Activated naive CD8-positive, alpha-beta T cell (primary cell): Measurements from ENCODE around the gene KDM4B.

Source experiments
- H3K27ac Mint-ChIP-seq: one replicate; pipeline ENCODE4 v1.8.0; 2021; ENCODE audit warnings: mixed read lengths
- H3K27me3 Mint-ChIP-seq: one replicate; pipeline ENCODE4 v1.8.0; 2021; ENCODE audit warnings: mixed read lengths
- H3K36me3 Mint-ChIP-seq: one replicate; pipeline ENCODE4 v1.8.0; 2021; ENCODE audit warnings: mixed read lengths
- H3K4me1 Mint-ChIP-seq: one replicate; pipeline ENCODE4 v1.8.0; 2021; ENCODE audit warnings: low read depth, mixed read lengths
- H3K4me3 Mint-ChIP-seq: one replicate; pipeline ENCODE4 v1.8.0; 2021; ENCODE audit warnings: mild to moderate bottlenecking, mixed read lengths
- H3K9me3 Mint-ChIP-seq: one replicate; pipeline ENCODE4 v1.8.0; 2021; ENCODE audit warnings: low read depth, mixed read lengths

KDM4B gene

DNA sequence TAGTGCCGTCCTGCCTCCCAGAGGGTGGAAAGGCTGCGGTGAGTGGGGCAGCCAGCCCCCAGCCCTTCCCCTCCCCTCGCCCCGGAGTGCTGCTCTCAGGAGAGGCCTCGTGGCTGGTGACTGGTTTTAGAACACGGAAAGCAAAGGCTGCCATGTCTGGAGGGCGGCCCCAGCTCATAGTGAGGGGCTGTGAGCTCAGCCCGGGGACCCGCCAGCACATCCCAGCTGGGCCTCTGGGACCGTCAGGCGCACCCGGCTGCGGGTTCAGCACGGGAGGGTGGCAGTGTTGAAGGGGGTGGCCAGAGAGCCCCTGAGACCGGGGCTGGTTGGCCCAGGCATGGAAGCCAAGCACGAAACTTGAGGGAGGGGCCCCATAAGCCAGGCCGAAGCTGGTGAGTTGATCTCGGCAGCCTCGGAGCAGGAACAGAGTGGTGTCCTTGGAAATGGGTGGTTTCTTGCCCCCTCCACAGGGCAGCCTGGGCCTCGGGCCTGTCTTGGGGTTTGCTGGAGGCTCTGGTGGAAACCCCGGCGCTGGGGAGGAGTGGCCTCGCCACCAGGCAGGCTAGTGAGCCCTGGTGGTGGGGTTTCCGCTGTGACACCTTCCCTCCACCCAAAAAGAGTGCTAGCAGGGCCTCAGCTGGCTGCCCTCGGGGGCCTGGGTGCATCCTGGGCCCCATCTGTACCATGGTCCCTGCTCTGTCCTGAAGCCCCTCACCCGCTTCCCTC is 157.7 kb downstream of the KDM4B start:
- Mint-ChIP-seq H3K9me3 (no peaks in the 10 kb centered on the region), H3K4me3 (no peak overlapping the region), H3K36me3 (peaks cover 4% of the 10 kb centered on the region), H3K4me1 (peaks cover 35% of the 10 kb centered on the region), H3K27ac (no peak overlapping the region), H3K27me3 (no peaks in the 10 kb centered on the region)

GRCh38 chr19:5127717-5128116 is 158.8 kb downstream of the KDM4B start:
- peaks cover 32% of the 10 kb centered on the region for H3K4me1 Mint-ChIP-seq
- H3K27me3 Mint-ChIP-seq: no peaks in the 10 kb centered on the region
- H3K4me3 Mint-ChIP-seq: no peak overlapping the region
- H3K27ac Mint-ChIP-seq: no peak overlapping the region
- no peaks in the 10 kb centered on the region for H3K9me3 Mint-ChIP-seq
- H3K36me3 Mint-ChIP-seq: peaks cover 2% of the 10 kb centered on the region

GRCh38 chr19:5128251-5128935 is 159.5 kb downstream of the KDM4B start:
- H3K36me3 Mint-ChIP-seq: peaks cover 2% of the 10 kb centered on the region
- H3K27ac Mint-ChIP-seq: no peak overlapping the region
- no peak overlapping the region for H3K4me3 Mint-ChIP-seq
- H3K9me3 Mint-ChIP-seq: no peaks in the 10 kb centered on the region
- peaks cover 32% of the 10 kb centered on the region for H3K4me1 Mint-ChIP-seq
- H3K27me3 Mint-ChIP-seq: no peaks in the 10 kb centered on the region

DNA sequence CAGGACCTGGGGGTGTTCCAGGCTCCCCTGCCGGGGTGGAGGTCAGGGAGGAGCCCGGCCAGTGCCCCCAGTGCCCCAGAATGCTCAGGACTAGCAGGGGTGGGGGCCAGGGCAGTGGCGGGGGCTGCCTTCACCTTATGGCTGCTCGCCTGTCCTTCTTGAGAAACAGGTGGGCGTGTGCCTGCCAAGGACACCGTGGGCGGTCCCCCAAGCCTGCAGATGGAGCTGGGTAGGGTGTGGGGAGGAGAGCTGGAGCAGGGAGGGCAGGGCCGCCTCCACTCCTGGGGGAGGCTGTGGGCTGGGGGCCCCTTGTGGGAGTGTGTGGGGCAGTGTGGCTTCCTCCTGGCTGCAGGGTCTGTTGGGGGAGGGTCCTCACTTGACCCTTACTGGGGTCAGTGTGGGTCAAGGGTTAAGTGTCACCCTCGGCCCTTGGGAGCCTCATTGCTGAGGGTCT is 160.1 kb downstream of the KDM4B start:
- Mint-ChIP-seq H3K4me3 (no peak overlapping the region), H3K36me3 (peaks cover 2% of the 10 kb centered on the region), H3K4me1 (peaks cover 30% of the 10 kb centered on the region), H3K9me3 (no peaks in the 10 kb centered on the region), H3K27me3 (no peaks in the 10 kb centered on the region), H3K27ac (no peak overlapping the region)

DNA sequence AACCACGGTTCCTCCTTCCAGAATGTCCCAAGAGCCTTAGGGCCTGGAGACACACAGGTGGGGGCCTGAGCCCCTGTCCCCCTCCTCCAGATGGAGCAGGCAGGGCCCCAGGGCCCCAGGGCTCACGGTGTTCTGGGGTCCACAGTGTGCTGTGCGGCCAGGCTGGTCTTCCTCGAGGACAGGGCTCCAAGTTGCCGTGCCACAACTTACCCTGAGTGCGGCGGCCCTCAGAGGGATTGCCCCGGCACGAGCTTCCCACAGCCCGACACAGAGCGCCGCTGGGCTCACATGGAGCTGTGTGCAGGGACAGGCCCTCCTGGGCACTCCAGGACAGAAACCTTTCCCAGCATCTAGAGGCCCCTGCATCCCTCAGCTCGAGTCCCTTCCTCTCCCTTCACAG is 160.8 kb downstream of the KDM4B start:
- H3K36me3 Mint-ChIP-seq: peaks cover 2% of the 10 kb centered on the region
- H3K27me3 Mint-ChIP-seq: no peaks in the 10 kb centered on the region
- H3K4me3 Mint-ChIP-seq: peak overlapping the region; percentile 79
- H3K27ac Mint-ChIP-seq: peak overlapping the region; percentile 95
- H3K9me3 Mint-ChIP-seq: no peaks in the 10 kb centered on the region
- H3K4me1 Mint-ChIP-seq: peaks cover 30% of the 10 kb centered on the region

- peaks cover 2% of the 10 kb centered on the region for H3K36me3 Mint-ChIP-seq
- no peaks in the 10 kb centered on the region for H3K9me3 Mint-ChIP-seq
- peaks cover 24% of the 10 kb centered on the region for H3K4me1 Mint-ChIP-seq
- H3K27ac Mint-ChIP-seq: peak overlapping the region; percentile 95
- no peaks in the 10 kb centered on the region for H3K27me3 Mint-ChIP-seq
- H3K4me3 Mint-ChIP-seq: peak overlapping the region; percentile 79
Measured at GRCh38 chr19:5130371-5131030, 161.6 kb downstream of the KDM4B start.

- H3K4me1 Mint-ChIP-seq: peaks cover 20% of the 10 kb centered on the region
- peak overlapping the region; percentile 79 for H3K4me3 Mint-ChIP-seq
- peak overlapping the region; percentile 95 for H3K27ac Mint-ChIP-seq
- H3K9me3 Mint-ChIP-seq: no peaks in the 10 kb centered on the region
- peaks cover 2% of the 10 kb centered on the region for H3K36me3 Mint-ChIP-seq
- no peaks in the 10 kb centered on the region for H3K27me3 Mint-ChIP-seq
Measured at GRCh38 chr19:5131031-5131505, 162.2 kb downstream of the KDM4B start.

DNA sequence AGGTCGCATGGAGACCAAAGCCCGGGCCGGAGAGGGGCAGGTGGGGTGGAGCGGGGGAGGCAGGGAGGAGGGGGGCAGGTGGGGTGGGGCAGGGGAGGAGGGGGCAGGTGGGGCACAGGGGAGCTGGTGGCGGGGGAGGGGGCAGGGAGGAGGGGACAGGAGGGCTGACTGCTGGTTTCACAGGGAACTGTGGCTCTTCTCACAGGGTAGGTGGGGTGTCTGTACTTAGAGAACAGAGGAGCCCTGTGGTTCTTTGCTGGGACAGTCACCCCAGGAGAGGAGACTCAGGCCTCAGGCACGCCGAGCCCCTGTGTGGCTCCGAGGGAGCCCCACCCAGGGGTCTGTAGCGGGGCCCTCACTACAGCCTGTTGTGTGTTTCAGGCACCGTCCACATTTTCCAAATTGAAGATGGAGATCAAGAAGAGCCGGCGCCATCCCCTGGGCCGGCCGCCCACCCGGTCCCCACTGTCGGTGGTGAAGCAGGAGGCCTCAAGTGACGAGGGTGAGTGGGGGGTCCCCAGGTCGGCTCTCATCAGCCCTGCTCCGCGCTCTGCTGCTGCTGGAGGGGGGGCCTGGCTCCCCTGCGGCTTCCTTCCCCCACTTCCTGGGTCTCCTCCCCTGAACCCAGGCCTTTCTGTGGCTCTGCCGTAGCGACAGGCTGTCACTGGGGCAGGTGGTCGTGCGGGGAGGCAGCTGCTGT is 162.7 kb downstream of the KDM4B start:
- Mint-ChIP-seq H3K27me3 (no peaks in the 10 kb centered on the region), H3K4me3 (peak overlapping the region; percentile 82), H3K27ac (peak overlapping the region; percentile 87), H3K36me3 (peaks cover 2% of the 10 kb centered on the region), H3K9me3 (no peaks in the 10 kb centered on the region), H3K4me1 (peaks cover 20% of the 10 kb centered on the region)

GRCh38 chr19:5132206-5132560 is 163.3 kb downstream of the KDM4B start:
- Mint-ChIP-seq H3K36me3 (peaks cover 2% of the 10 kb centered on the region), H3K27me3 (no peaks in the 10 kb centered on the region), H3K9me3 (no peaks in the 10 kb centered on the region), H3K27ac (peak overlapping the region; percentile 46), H3K4me3 (peak overlapping the region; percentile 70), H3K4me1 (peaks cover 20% of the 10 kb centered on the region)

DNA sequence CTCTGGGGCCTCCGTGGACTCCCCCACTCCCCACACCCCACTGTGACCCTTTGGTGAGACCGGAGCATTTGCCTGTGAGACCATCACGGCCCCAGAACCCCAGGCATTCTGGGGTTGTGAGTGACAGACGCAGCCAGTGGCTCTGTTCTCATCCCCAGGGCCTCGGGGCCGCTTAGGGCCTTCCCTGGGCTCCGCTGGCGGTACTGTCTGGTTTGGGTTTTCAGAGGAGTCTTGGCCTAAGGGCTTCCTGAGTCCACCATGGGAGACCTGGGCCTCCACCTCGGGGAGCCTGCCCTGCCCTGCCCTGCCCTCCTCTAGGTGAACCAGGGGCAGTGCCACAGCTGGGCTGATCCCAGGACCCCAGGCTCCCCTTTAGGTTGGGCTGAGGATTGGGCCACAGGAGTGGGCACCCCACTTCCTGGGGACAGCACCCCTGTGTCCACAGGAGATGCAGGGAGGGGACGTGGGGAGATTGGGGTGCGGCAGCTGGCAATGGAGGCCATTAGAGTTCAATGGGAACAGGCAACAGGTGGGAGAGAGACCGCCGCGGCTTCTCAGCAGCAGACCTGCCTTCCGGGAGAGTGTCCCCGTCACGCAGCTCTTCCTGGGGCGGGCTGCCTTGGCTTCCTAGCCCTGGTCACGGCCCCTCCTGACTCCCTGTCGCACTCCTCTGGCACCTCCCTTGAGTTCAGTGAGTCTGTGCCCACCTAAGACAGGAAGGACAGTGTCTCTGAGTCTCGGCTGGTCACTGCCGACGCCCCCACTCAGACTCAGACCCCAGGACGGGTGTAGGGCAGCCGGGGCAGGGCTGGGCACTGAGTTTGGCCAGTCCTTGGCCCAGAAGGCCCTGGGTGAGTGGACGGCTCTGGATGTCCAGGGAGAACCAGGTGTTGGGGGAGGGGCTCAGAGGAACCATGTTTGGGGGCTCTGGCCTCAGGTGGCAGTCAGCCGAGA is 164.1 kb downstream of the KDM4B start:
- Mint-ChIP-seq H3K4me1 (peaks cover 24% of the 10 kb centered on the region), H3K27ac (no peak overlapping the region), H3K4me3 (no peak overlapping the region), H3K9me3 (no peaks in the 10 kb centered on the region), H3K27me3 (no peaks in the 10 kb centered on the region), H3K36me3 (peaks cover 2% of the 10 kb centered on the region)

DNA sequence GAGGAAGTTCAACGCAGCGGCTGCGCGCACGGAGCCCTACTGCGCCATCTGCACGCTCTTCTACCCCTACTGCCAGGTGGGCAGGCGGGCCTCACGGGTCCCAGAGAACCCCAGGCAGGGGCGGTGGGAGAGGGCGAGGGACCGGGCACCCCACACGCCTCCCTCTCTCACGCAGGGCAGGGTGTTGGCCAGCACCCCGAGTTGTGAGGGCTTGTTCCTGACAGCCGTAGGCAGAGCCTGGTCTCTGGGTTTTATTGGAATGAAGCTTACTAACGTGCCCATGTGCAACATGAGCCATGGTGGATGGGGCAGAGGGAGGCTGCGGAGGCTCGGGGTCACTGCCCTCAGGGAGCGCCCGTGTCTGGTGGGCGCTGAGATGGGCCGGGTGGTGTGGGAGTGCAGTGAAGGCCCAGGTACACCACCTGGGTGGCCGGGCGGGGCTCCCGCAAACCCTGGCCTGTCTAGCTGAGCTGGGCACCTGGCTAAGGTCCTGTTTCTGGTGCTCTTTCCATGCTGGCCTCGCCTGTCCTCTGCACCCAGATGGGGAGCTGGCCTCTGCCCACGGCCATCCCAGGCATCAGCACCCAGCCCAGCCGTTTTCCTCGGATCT is 165.2 kb downstream of the KDM4B start:
- H3K4me3 Mint-ChIP-seq: no peak overlapping the region
- H3K4me1 Mint-ChIP-seq: peaks cover 35% of the 10 kb centered on the region
- peaks cover 3% of the 10 kb centered on the region for H3K36me3 Mint-ChIP-seq
- H3K27ac Mint-ChIP-seq: no peak overlapping the region
- H3K27me3 Mint-ChIP-seq: no peaks in the 10 kb centered on the region
- H3K9me3 Mint-ChIP-seq: no peaks in the 10 kb centered on the region

GRCh38 chr19:5134691-5135090 is 165.8 kb downstream of the KDM4B start:
- H3K27ac Mint-ChIP-seq: no peak overlapping the region
- H3K4me3 Mint-ChIP-seq: no peak overlapping the region
- H3K4me1 Mint-ChIP-seq: peaks cover 39% of the 10 kb centered on the region
- H3K9me3 Mint-ChIP-seq: no peaks in the 10 kb centered on the region
- no peaks in the 10 kb centered on the region for H3K27me3 Mint-ChIP-seq
- peaks cover 7% of the 10 kb centered on the region for H3K36me3 Mint-ChIP-seq

DNA sequence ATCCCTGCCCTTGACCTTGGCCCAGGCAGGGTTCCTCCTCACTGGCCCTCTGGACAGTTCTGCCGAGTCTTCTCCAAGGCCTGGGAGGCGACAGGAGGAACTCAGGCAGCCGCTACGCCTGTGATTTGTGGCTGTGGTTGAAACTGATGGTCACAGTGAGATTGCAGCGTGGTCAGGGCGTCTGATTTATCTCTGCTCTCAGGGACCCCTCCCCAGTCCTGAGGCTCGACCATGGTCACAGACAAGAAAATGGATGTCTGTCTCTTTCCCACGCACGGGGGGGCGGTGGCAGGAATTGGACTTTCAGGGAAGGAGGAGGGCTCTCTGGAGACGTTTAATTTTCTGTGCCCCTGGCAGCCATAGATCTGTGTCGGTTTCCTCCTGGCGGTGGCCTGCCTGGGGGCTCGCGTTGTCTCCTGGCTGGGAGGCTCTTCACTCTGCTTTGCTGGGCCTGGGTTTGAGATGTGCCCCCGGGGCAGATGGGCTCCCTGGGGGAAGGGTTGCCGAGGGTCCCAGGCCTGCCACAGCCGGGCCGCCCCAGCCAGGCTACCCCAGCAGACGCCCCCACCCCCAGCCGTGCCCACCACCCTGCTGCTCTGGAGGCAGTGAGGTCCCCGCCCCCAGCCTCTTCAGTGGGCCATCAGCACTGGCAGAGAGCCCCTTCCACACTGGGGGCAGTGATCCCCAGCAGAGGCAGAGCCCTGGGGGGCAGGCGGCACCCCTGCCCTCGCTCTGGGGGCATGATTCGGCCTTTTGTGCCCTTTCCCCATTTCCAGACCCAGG is 167.4 kb downstream of the KDM4B start:
- peaks cover 7% of the 10 kb centered on the region for H3K36me3 Mint-ChIP-seq
- H3K4me3 Mint-ChIP-seq: no peak overlapping the region
- no peak overlapping the region for H3K27ac Mint-ChIP-seq
- H3K4me1 Mint-ChIP-seq: peaks cover 34% of the 10 kb centered on the region
- H3K27me3 Mint-ChIP-seq: no peaks in the 10 kb centered on the region
- H3K9me3 Mint-ChIP-seq: no peaks in the 10 kb centered on the region
